Endothelial cell of umbilical vein (primary cell): Measurements from ENCODE around the gene C6orf163. TPM values are rescaled to one million over a fixed set of nuclear protein-coding genes. Genes with fewer than 3 reads are reported as not detected.

Experiments
- BruUV-seq: library from RNA; stranded (reverse); fragments of 400-500 nt; replicated peaks from 2 replicates; lab custom pipeline; 2021; lab: Mats Ljungman, UMichigan
- CTCF ChIA-PET: fragments of 300-600, 350-600 bp; sonication (Branson Sonifier 250); formaldehyde crosslinking; loops from one replicate; lab custom pipeline; 2021; ENCODE audit warnings: antibody characterized with exemption, inconsistent platforms; lab: Charles Lee
- POLR2A ChIA-PET: fragments of 300-600, 350-600 bp; sonication (Branson Sonifier 250); formaldehyde crosslinking; loops from one replicate; lab custom pipeline; 2021; ENCODE audit warnings: antibody characterized with exemption, inconsistent platforms; lab: Charles Lee
- DNase-seq: peaks from one replicate; pipeline ENCODE4 v3.0.0-alpha.2; 2011; ENCODE audit warnings: low read depth, low spot score
- FAIRE-seq: peaks from 2 replicates; lab custom pipeline; 2011; peaks lifted over from hg19 to GRCh38; lab: Jason Lieb, UNC
- H2AFZ ChIP-seq: 2 replicates; pipeline ENCODE4 v1.6.0; 2012; ENCODE audit warnings: low read depth, low read length, control low read depth, inconsistent platforms
- H3K27ac ChIP-seq: 2 replicates; pipeline ENCODE4 v1.5.1; 2011; ENCODE audit warnings: low read depth, mild to moderate bottlenecking, control low read depth, low read length, moderate library complexity; ENCODE audit not compliant: insufficient read depth
- H3K27me3 ChIP-seq, 2 experiments: 2 replicates each; pipeline versions ENCODE4 v1.6.0 to v1.6.1; 2011; ENCODE audit warnings: low read length in 2 of 2, mixed read lengths in 1 of 2; ENCODE audit not compliant: control insufficient read depth in 2 of 2, insufficient read depth in 2 of 2
- H3K36me3 ChIP-seq, 2 experiments: 2 replicates in 1 of 2; 3 replicates in 1 of 2; pipeline ENCODE4 v1.5.1; 2011; ENCODE audit warnings: low read length in 2 of 2, mild to moderate bottlenecking in 1 of 2, moderate library complexity in 1 of 2; ENCODE audit not compliant: control insufficient read depth in 2 of 2, insufficient read depth in 2 of 2; ENCODE audit errors: extremely low read depth in 1 of 2
- H3K4me1 ChIP-seq: 3 replicates; pipeline ENCODE4 v1.5.1; 2011; ENCODE audit warnings: mild to moderate bottlenecking, low read length; ENCODE audit not compliant: control insufficient read depth, insufficient read depth; ENCODE audit errors: extremely low read depth
- H3K4me2 ChIP-seq: 2 replicates; pipeline ENCODE4 v1.6.1; 2011; ENCODE audit warnings: low read length, control low read depth, mixed read lengths; ENCODE audit not compliant: insufficient read depth
- H3K4me3 ChIP-seq, 3 experiments: fragments of 200-600 bp in 1 of 3; sonication (generic), shearing (Covaris generic) in 1 of 3; replicated peaks in 1 of 3; 2 replicates each; pipeline ENCODE4 v1.5.1; 2011 to 2016; ENCODE audit warnings: control low read depth in 3 of 3, low read length in 3 of 3, mild to moderate bottlenecking in 2 of 3, inconsistent platforms in 1 of 3, low read depth in 1 of 3, moderate library complexity in 1 of 3; ENCODE audit not compliant: insufficient read depth in 1 of 3
- H3K79me2 ChIP-seq: 2 replicates; pipeline ENCODE4 v1.6.0; 2012; ENCODE audit warnings: low read length, inconsistent platforms; ENCODE audit not compliant: control insufficient read depth, insufficient read depth
- H3K9ac ChIP-seq: replicated peaks from 2 replicates; pipeline ENCODE3; 2011; ENCODE audit warnings: low read length, control low read depth; ENCODE audit not compliant: insufficient read depth; ENCODE audit errors: extremely low read depth
- H3K9me1 ChIP-seq: replicated peaks from 3 replicates; pipeline ENCODE4 v1.6.0; 2011; ENCODE audit warnings: mild to moderate bottlenecking, low read length; ENCODE audit not compliant: control insufficient read depth, insufficient read depth; ENCODE audit errors: extremely low read depth
- H3K9me3 ChIP-seq: replicated peaks from 2 replicates; pipeline ENCODE4 v1.5.1; 2012; ENCODE audit warnings: low read length, inconsistent platforms; ENCODE audit not compliant: control insufficient read depth, insufficient read depth
- H4K20me1 ChIP-seq: replicated peaks from 2 replicates; pipeline ENCODE3; 2011; ENCODE audit warnings: mild to moderate bottlenecking, low read length; ENCODE audit not compliant: control insufficient read depth, insufficient read depth; ENCODE audit errors: extremely low read depth
- CTCF ChIP-seq, 2 donors: IDR thresholded peaks; 1 replicate in 1 of 2; 2 replicates in 1 of 2; pipeline ENCODE4 v1.5.1; 2011; ENCODE audit warnings: low read length in 2 of 2, mild to moderate bottlenecking in 2 of 2, moderate library complexity in 2 of 2, control low read depth in 1 of 2, inconsistent platforms in 1 of 2, low read depth in 1 of 2; ENCODE audit not compliant: insufficient read depth in 1 of 2; ENCODE audit errors: extremely low read depth in 1 of 2
- EZH2 ChIP-seq: IDR thresholded peaks from 2 replicates; pipeline ENCODE4 v1.6.1; 2012; ENCODE audit warnings: borderline replicate concordance, low read depth, mild to moderate bottlenecking, moderate library complexity, low read length, inconsistent platforms; ENCODE audit not compliant: severe bottlenecking
- FOS ChIP-seq: IDR thresholded peaks from 2 replicates; pipeline ENCODE4 v1.6.1; 2011; ENCODE audit warnings: mild to moderate bottlenecking, low read length, moderate library complexity, borderline replicate concordance; ENCODE audit not compliant: insufficient read depth
- GATA2 ChIP-seq: IDR thresholded peaks from 2 replicates; pipeline ENCODE4 v1.7.0; 2011; ENCODE audit warnings: low read depth, mild to moderate bottlenecking, moderate library complexity, mixed read lengths, low read length; ENCODE audit not compliant: insufficient read length, insufficient read depth
- JUN ChIP-seq: IDR thresholded peaks from 2 replicates; pipeline ENCODE4 v1.6.1; 2011; ENCODE audit warnings: borderline replicate concordance, low read depth; ENCODE audit not compliant: insufficient read length, insufficient read depth
- MAX ChIP-seq: IDR thresholded peaks from 2 replicates; pipeline ENCODE4 v1.6.1; 2011; ENCODE audit not compliant: insufficient read depth, insufficient read length
- MYC ChIP-seq: IDR thresholded peaks from one replicate; pipeline ENCODE4 v1.6.1; 2011; ENCODE audit warnings: mild to moderate bottlenecking, low read depth, low read length
- POLR2A ChIP-seq: IDR thresholded peaks from 2 replicates; pipeline ENCODE4 v1.6.1; 2012; ENCODE audit warnings: low read depth, mild to moderate bottlenecking, control low read depth, low read length
- POLR2AphosphoS5 ChIP-seq: IDR thresholded peaks from 2 replicates; pipeline ENCODE4 v1.6.1; 2012; ENCODE audit warnings: low read depth, mild to moderate bottlenecking, control low read depth, low read length, moderate library complexity; ENCODE audit not compliant: insufficient read depth
- dilution Hi-C: fragments of 300-500 bp; cut with MboI; formaldehyde crosslinking; loops from one replicate; pipeline ENCODE4 v1.15.0; 2019; ENCODE audit warnings: low sequenced_read_pairs; ENCODE audit not compliant: extremely low pct_ligation_motif_present
- intact Hi-C: fragments of 100-400 bp; cut with micrococcal nuclease; formaldehyde crosslinking; loops from one replicate; pipeline ENCODE4 v1.10.0; 2022
- polyA plus RNA-seq, 4 experiments: library from polyadenylated mRNA; depleted of rRNA in 3 of 4; stranded (reverse) in 3 of 4; unstranded in 1 of 4; fragments of >200 nt; gene quantifications; 2 replicates each; pipeline versions ENCODE4 v1.2.1 to v1.2.3, GENCODE V29; 2011 to 2012; ENCODE audit warnings: missing spikeins in 1 of 4
- total RNA-seq: library from RNA; stranded (reverse); gene quantifications from 2 replicates; pipeline ENCODE4 v1.2.3, GENCODE V29; 2021

The C6orf163 gene
- total and polyA plus RNA-seq, 2 donors (not counting 3 experiments of a cell fraction or from before 2014, with no cell fraction given) = 0.29 to 2.5 TPM

GRCh38 chr6:87376643-87377042, 32.0 kb downstream of the C6orf163 start:
- ChIA-PET POLR2A (no interaction called here), CTCF (interaction anchor here (1.2 to 1.6 kb wide), 2 partner anchors 12 to 16 kb away, joined by 3 to 5 read pairs; no protein-coding TSS in a partner anchor)
- H4K20me1 ChIP-seq = no peaks in the 10 kb centered on the region
- intact Hi-C loops (no loop called here), dilution Hi-C loops (no loop called here)
- no peak overlapping the region for H2AFZ ChIP-seq
- no peak overlapping the region for H3K9ac ChIP-seq
- H3K4me2 ChIP-seq = no peak overlapping the region
- FAIRE-seq = no peak
- H3K9me1 ChIP-seq = no peaks in the 10 kb centered on the region
- no TSS peak for BruUV-seq
- no peaks in the 10 kb centered on the region for H3K9me3 ChIP-seq
- H3K4me3 ChIP-seq = no peak overlapping the region
- H3K36me3 ChIP-seq = no peaks in the 10 kb centered on the region
- no peak for TF ChIP-seq MYC
- no peak for TF ChIP-seq EZH2
- no peak for TF ChIP-seq POLR2A
- no peak for TF ChIP-seq MAX
- no peak for TF ChIP-seq CTCF (IDR thresholded peaks at IDR 0.05; ENCODE audit: extremely low read depth in 1 of 2, insufficient read depth in 1 of 2, low read depth in 1 of 2, low read length in 2 of 2)
- TF ChIP-seq JUN = no peak
- no peak for TF ChIP-seq FOS
- TF ChIP-seq GATA2 = no peak
- no peak for TF ChIP-seq POLR2AphosphoS5
- no peak for DNase-seq
- no peaks in the 10 kb centered on the region for H3K79me2 ChIP-seq
- H3K4me1 ChIP-seq = no peaks in the 10 kb centered on the region
- H3K27ac ChIP-seq = no peak overlapping the region
- no peaks in the 10 kb centered on the region for H3K27me3 ChIP-seq
